Activated CD8-positive, alpha-beta memory T cell treated with anti-CD3 and anti-CD28 coated beads, Interleukin-2, amount 50 U/mL, for 1 hour (primary cell): ENCODE results near the gene DNAJA4.
"Not testable (repeated sequence)": the region's sequence is repeated elsewhere in the genome, so short reads cannot be mapped to it uniquely, and the experiment has no call there.

Experiments
- DNase-seq: peaks from one replicate; pipeline ENCODE4 v3.0.0-alpha.2; 2020; ENCODE audit errors: extremely low read depth

Gene DNAJA4

GRCh38 chr15:78244101-78244500, 20.3 kb upstream of the DNAJA4 start:
- no peak for DNase-seq

- DNase-seq: no peak
These were observed 19.5 kb upstream of the DNAJA4 start for GRCh38 chr15:78244893-78245292.

GRCh38 chr15:78245392-78245791, 19.0 kb upstream of the DNAJA4 start:
- DNase-seq: not testable (repeated sequence)

GRCh38 chr15:78245976-78246620, 18.3 kb upstream of the DNAJA4 start:
- not testable (repeated sequence) for DNase-seq

- DNase-seq: no peak
These were observed 16.5 kb upstream of the DNAJA4 start for GRCh38 chr15:78247911-78248310.

- no peak for DNase-seq
These were observed 15.2 kb upstream of the DNAJA4 start for GRCh38 chr15:78249131-78249530.

GRCh38 chr15:78251136-78251535, 13.2 kb upstream of the DNAJA4 start:
- no peak for DNase-seq

- DNase-seq: no peak
These were observed 8.8 kb upstream of the DNAJA4 start for GRCh38 chr15:78255421-78256043.

GRCh38 chr15:78256044-78256437, 8.3 kb upstream of the DNAJA4 start:
- DNase-seq: no peak

- no peak for DNase-seq
These were observed 6.7 kb upstream of the DNAJA4 start for GRCh38 chr15:78257681-78258080.

GRCh38 chr15:78259232-78259631, 5.1 kb upstream of the DNAJA4 start:
- no peak for DNase-seq

GRCh38 chr15:78260489-78260888, 3.9 kb upstream of the DNAJA4 start:
- DNase-seq: no peak

- DNase-seq: no peak
These were observed 3.3 kb upstream of the DNAJA4 start for GRCh38 chr15:78261062-78261461.

GRCh38 chr15:78263351-78263781, 996 bp upstream of the DNAJA4 start:
- DNase-seq: no peak

GRCh38 chr15:78263907-78264303, 457 bp upstream of the DNAJA4 start:
- DNase-seq: no peak

GRCh38 chr15:78265137-78265460, 737 bp downstream of the DNAJA4 start:
- no peak for DNase-seq

GRCh38 chr15:78265752-78266224, 1.4 kb downstream of the DNAJA4 start:
- no peak for DNase-seq

- no peak for DNase-seq
These were observed 1.9 kb downstream of the DNAJA4 start for GRCh38 chr15:78266229-78266628.

- DNase-seq: no peak
These were observed 2.4 kb downstream of the DNAJA4 start for GRCh38 chr15:78266806-78267205.

- no peak for DNase-seq
These were observed 8.0 kb downstream of the DNAJA4 start for GRCh38 chr15:78272316-78272715.

GRCh38 chr15:78272776-78273175, 8.4 kb downstream of the DNAJA4 start:
- DNase-seq: no peak

GRCh38 chr15:78274994-78275393, 10.6 kb downstream of the DNAJA4 start:
- no peak for DNase-seq

GRCh38 chr15:78276064-78276943, 11.9 kb downstream of the DNAJA4 start:
- no peak for DNase-seq
